Measurements from ENCODE around the gene SNX10. TPM values are rescaled to one million over a fixed set of nuclear protein-coding genes. Genes with fewer than 3 reads are reported as not detected.

The SNX10 gene
- total RNA-seq, 1 experiment from 2014 or later, result 8.8 TPM

DNA sequence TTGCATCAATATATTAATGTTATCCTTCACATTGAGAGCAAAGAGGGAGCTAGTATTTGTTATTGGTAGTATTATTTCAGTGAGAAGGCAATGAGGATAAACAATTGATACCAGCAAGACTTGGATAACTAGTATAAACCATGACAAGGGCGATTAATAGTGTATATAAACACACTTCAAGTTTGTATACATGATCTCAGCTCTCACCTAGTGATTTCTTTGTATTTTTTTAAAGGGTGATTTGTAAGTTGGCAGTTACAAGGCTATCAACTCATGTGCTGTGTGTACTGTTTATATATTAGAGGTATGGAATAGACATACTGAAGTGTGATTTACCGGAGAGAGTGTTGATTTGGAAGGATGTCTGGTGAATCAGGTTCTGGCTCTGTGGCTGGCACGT, 88.0 kb downstream of the SNX10 start:
- H3K4me3 ChIP-seq (ENCODE audit: low read depth, low read length), result no peak overlapping the region
- Mint-ChIP-seq H3K9me3 (ENCODE audit: unreplicated experiment) (no peaks in the 10 kb centered on the region), H3K27ac (ENCODE audit: unreplicated experiment) (no peak overlapping the region), H3K4me1 (ENCODE audit: low read depth, unreplicated experiment) (no peaks in the 10 kb centered on the region), H3K4me3 (ENCODE audit: unreplicated experiment) (no peak overlapping the region), H3K27me3 (ENCODE audit: insufficient read depth, unreplicated experiment) (peaks cover 5% of the 10 kb centered on the region), H3K36me3 (ENCODE audit: insufficient read depth, unreplicated experiment) (peaks cover 6% of the 10 kb centered on the region)
- no peaks in the 10 kb centered on the region for H3K27me3 ChIP-seq (replicated peaks; ENCODE audit: control insufficient read depth, insufficient read depth, low read length)
- H3K9me3 ChIP-seq, result no peaks in the 10 kb centered on the region
- H3K36me3 ChIP-seq (ENCODE audit: control insufficient read depth, insufficient read depth, low read length), result no peaks in the 10 kb centered on the region
- no TSS peak for BruUV-seq (replicated peaks)
- H3K4me1 ChIP-seq, result no peaks in the 10 kb centered on the region
- CTCF ChIA-PET, result no interaction called here
- DNase-seq, result no peak
- TF ChIP-seq, protein P1, sequence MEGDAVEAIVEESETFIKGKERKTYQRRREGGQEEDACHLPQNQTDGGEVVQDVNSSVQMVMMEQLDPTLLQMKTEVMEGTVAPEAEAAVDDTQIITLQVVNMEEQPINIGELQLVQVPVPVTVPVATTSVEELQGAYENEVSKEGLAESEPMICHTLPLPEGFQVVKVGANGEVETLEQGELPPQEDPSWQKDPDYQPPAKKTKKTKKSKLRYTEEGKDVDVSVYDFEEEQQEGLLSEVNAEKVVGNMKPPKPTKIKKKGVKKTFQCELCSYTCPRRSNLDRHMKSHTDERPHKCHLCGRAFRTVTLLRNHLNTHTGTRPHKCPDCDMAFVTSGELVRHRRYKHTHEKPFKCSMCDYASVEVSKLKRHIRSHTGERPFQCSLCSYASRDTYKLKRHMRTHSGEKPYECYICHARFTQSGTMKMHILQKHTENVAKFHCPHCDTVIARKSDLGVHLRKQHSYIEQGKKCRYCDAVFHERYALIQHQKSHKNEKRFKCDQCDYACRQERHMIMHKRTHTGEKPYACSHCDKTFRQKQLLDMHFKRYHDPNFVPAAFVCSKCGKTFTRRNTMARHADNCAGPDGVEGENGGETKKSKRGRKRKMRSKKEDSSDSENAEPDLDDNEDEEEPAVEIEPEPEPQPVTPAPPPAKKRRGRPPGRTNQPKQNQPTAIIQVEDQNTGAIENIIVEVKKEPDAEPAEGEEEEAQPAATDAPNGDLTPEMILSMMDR (IDR thresholded peaks at IDR 0.05; ENCODE audit: insufficient read depth in 1 of 2, low read depth in 1 of 2, low read length in 1 of 2, severe bottlenecking in 1 of 2, unreplicated experiment in 1 of 2), result no peak
- POLR2A ChIA-PET, result no interaction called here
- intact Hi-C loops (cut with micrococcal nuclease; ENCODE audit: unreplicated experiment), result no loop called here

DNA sequence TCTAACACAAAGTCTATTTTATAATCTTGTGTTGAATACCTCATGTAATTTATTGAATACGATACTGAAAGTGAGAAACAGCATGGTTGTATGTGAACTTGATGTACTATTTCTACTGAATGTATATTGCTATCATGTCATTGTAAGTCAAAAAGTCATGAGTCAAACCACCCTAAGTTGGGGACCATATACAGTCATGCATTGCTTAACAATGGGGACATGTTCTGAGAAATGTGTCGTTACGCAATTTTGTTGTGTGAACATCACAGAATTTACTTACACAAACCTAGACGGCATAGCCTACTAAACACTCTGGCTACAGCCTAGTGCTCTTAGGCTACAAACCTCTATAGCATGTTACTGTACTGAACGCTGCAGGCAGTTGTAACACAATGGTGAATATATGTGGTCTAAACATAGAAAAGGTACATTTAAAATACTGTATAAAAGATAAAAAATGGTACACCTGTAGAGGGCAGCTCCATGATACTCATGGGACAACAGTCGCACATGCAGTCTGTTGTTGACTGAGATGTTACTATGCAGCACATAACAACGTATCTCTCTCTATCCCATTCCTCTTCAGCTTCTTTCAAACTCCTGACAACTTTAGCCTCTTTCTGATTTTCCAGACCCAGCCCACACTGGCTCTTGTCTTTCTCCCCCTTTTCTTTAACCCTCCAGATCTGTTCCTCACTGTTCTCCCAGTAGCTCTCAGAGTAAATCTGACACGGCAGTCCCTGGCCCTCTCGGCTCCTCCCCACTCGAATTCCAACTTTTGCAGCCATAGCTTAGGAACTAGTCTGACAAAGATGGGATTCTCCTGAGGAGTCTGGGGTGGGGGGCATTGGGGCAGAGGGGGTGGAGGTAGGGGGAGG, 90.1 kb downstream of the SNX10 start:
- no peak for DNase-seq
- ChIA-PET CTCF (interaction anchor here (0.6 to 1.6 kb wide), 2 partner anchors 15 to 768 kb away, joined by 3 read pairs; no protein-coding TSS in a partner anchor), POLR2A (no interaction called here)
- Histone ChIP-seq H3K27me3 (replicated peaks; ENCODE audit: control insufficient read depth, insufficient read depth, low read length) (no peaks in the 10 kb centered on the region), H3K9me3 (no peaks in the 10 kb centered on the region), H3K36me3 (ENCODE audit: control insufficient read depth, insufficient read depth, low read length) (no peaks in the 10 kb centered on the region), H3K4me1 (no peaks in the 10 kb centered on the region), H3K4me3 (ENCODE audit: low read depth, low read length) (no peak overlapping the region)
- H3K36me3 Mint-ChIP-seq (ENCODE audit: insufficient read depth, unreplicated experiment), result no peaks in the 10 kb centered on the region
- no peaks in the 10 kb centered on the region for H3K4me1 Mint-ChIP-seq (ENCODE audit: low read depth, unreplicated experiment)
- no peak overlapping the region for H3K4me3 Mint-ChIP-seq (ENCODE audit: unreplicated experiment)
- no peak overlapping the region for H3K27ac Mint-ChIP-seq (ENCODE audit: unreplicated experiment)
- H3K9me3 Mint-ChIP-seq (ENCODE audit: unreplicated experiment), result no peaks in the 10 kb centered on the region
- no TSS peak for BruUV-seq (replicated peaks)
- TF ChIP-seq, protein P1 (IDR thresholded peaks at IDR 0.05; ENCODE audit: insufficient read depth in 1 of 2, low read depth in 1 of 2, low read length in 1 of 2, severe bottlenecking in 1 of 2, unreplicated experiment in 1 of 2), result no peak
- intact Hi-C loops (cut with micrococcal nuclease; ENCODE audit: unreplicated experiment), result no loop called here
- H3K27me3 Mint-ChIP-seq (ENCODE audit: insufficient read depth, unreplicated experiment), result peaks cover 8% of the 10 kb centered on the region

DNA sequence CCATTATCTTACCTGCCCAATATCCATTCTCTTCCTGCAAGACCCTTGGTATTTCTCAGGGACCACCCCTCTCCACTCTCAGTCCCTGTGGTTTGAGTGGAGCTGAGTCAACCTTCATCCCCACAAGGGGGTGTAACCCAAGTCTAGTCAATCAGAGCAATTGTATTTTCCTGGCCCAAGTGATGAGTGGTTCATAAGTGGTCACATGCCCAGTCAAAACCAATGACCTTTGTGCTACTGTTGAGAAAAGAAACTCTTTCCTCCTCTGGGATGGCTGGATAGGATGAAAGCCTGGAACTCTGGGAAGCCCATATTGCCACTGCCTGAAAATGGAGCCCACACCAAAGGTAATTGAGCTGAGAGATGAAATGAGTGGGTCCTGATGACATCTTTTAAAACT, 93.6 kb downstream of the SNX10 start:
- TF ChIP-seq, protein P1 (IDR thresholded peaks at IDR 0.05; ENCODE audit: insufficient read depth in 1 of 2, low read depth in 1 of 2, low read length in 1 of 2, severe bottlenecking in 1 of 2, unreplicated experiment in 1 of 2), result no peak
- no peak for DNase-seq
- Mint-ChIP-seq H3K27ac (ENCODE audit: unreplicated experiment) (no peak overlapping the region), H3K9me3 (ENCODE audit: unreplicated experiment) (no peaks in the 10 kb centered on the region), H3K27me3 (ENCODE audit: insufficient read depth, unreplicated experiment) (peaks cover 15% of the 10 kb centered on the region), H3K4me3 (ENCODE audit: unreplicated experiment) (no peak overlapping the region), H3K36me3 (ENCODE audit: insufficient read depth, unreplicated experiment) (no peaks in the 10 kb centered on the region), H3K4me1 (ENCODE audit: low read depth, unreplicated experiment) (no peaks in the 10 kb centered on the region)
- no peaks in the 10 kb centered on the region for H3K4me1 ChIP-seq
- H3K27me3 ChIP-seq (replicated peaks; ENCODE audit: control insufficient read depth, insufficient read depth, low read length), result peaks cover 3% of the 10 kb centered on the region
- intact Hi-C loops (cut with micrococcal nuclease; ENCODE audit: unreplicated experiment), result no loop called here
- H3K4me3 ChIP-seq (ENCODE audit: low read depth, low read length), result no peak overlapping the region
- BruUV-seq (replicated peaks), result no TSS peak
- ChIA-PET CTCF (no interaction called here), POLR2A (no interaction called here)
- H3K36me3 ChIP-seq (ENCODE audit: control insufficient read depth, insufficient read depth, low read length), result no peaks in the 10 kb centered on the region
- H3K9me3 ChIP-seq, result no peaks in the 10 kb centered on the region

Data from Caco-2 (cell line).